Measurements from ENCODE around the gene EXOC6B. TPM values are rescaled to one million over a fixed set of nuclear protein-coding genes. Genes with fewer than 3 reads are reported as not detected.

Gene EXOC6B
- total and polyA plus RNA-seq, 10 of the 15 experiments (the other 5 are each of a cell fraction or from before 2014, with no cell fraction given), result 0.23 to 2.2 (median 1.2) TPM

GRCh38 chr2:72674982-72675915, 150.6 kb downstream of the EXOC6B start:
- Histone ChIP-seq H3K4me1 (ENCODE audit: control insufficient read depth, insufficient read depth, low read length) (no peaks in the 10 kb centered on the region), H3K9me3 (replicated peaks; ENCODE audit: control insufficient read depth, insufficient read depth, low read length) (no peaks in the 10 kb centered on the region), H4K20me1 (ENCODE audit: control insufficient read depth, insufficient read depth) (no peaks in the 10 kb centered on the region), H3K9ac (ENCODE audit: control insufficient read depth, insufficient read depth, low read length) (no peak overlapping the region), H3K27me3 (replicated peaks in 1 of 2; ENCODE audit: control insufficient read depth in 2 of 2, insufficient read depth in 2 of 2, low read length in 1 of 2) (no peaks in the 10 kb centered on the region), H3K4me2 (ENCODE audit: control insufficient read depth, insufficient read depth) (no peak overlapping the region), H3K79me2 (ENCODE audit: control insufficient read depth, insufficient read depth, low read length) (no peaks in the 10 kb centered on the region), H3K4me3 (no peak overlapping the region), H3K36me3 (ENCODE audit: control insufficient read depth in 2 of 2, insufficient read depth in 2 of 2, low read length in 1 of 2) (no peaks in the 10 kb centered on the region), H2AFZ (ENCODE audit: control insufficient read depth, low read depth, low read length) (no peak overlapping the region), H3K27ac (ENCODE audit: control insufficient read depth, insufficient read depth) (no peak overlapping the region)
- WGBS (ENCODE audit: insufficient coverage, insufficient replicate concordance, low lambda C conversion rate, missing lambda C conversion rate), result 44% methylated on average over 8 of the region's 8 CpGs
- FAIRE-seq (no peak), DNase-seq (ENCODE audit: low read depth, low spot score) (no peak), ATAC-seq (no peak)
- ChIA-PET RAD21 (ENCODE audit: unreplicated experiment) (no interaction called here), SMC1A (ENCODE audit: uncharacterized antibody, unreplicated experiment) (no interaction called here), POLR2A (no interaction called here), CTCF (no interaction called here)
- BruUV-seq (replicated peaks), result no TSS peak
- intact Hi-C loops (cut with micrococcal nuclease; ENCODE audit: unreplicated experiment), result no loop called here
- in situ Hi-C loops (cut with MboI), result no loop called here
- TF ChIP-seq MEF2B (IDR thresholded peaks at IDR 0.05; ENCODE audit: partially characterized antibody, poor library complexity, severe bottlenecking) (no peak), CBX3 (IDR thresholded peaks at IDR 0.05; ENCODE audit: borderline replicate concordance, low read depth) (no peak), ZNF622 (IDR thresholded peaks at IDR 0.05) (no peak), SMAD1 (IDR thresholded peaks at IDR 0.05; ENCODE audit: low read depth, partially characterized antibody) (no peak), ELK1 (IDR thresholded peaks at IDR 0.05; ENCODE audit: low read depth, low read length) (no peak), PAX5 (IDR thresholded peaks at IDR 0.05; ENCODE audit: borderline replicate concordance, low read depth, low read length) (no peak), CUX1 (IDR thresholded peaks at IDR 0.05; ENCODE audit: insufficient replicate concordance, low read depth, low read length) (no peak), RB1 (IDR thresholded peaks at IDR 0.05; ENCODE audit: borderline replicate concordance) (no peak), IKZF2 (IDR thresholded peaks at IDR 0.05) (no peak), TCF7 (IDR thresholded peaks at IDR 0.05; ENCODE audit: borderline replicate concordance) (no peak), KLF5 (IDR thresholded peaks at IDR 0.05; ENCODE audit: partially characterized antibody) (no peak), MTA2 (IDR thresholded peaks at IDR 0.05; ENCODE audit: low read depth) (no peak), ZNF274 (IDR thresholded peaks at IDR 0.05; ENCODE audit: insufficient read depth, insufficient read length) (no peak), TAF1 (IDR thresholded peaks at IDR 0.05; ENCODE audit: borderline replicate concordance, low read depth, low read length) (no peak), GATAD2B (conservative IDR thresholded peaks at IDR 0.05; ENCODE audit: low read depth) (no peak), RELA (IDR thresholded peaks at IDR 0.05; ENCODE audit: borderline replicate concordance, partially characterized antibody) (no peak)

Measured in GM12878 (cell line).